Tibial artery (tissue), 4 donors: ENCODE measurements around the gene SLAIN1.

Experiments used
- DNase-seq, 2 donors: peaks; one replicate each; pipeline ENCODE4 v3.0.0-alpha.2; 2019
- H3K27ac ChIP-seq, 2 donors: fragments of 200-600 bp; sonication (generic) in 1 of 2; 1 replicate in 1 of 2; 2 replicates in 1 of 2; pipeline ENCODE4 v1.5.1; 2018 to 2019; ENCODE audit warnings: mild to moderate bottlenecking in 1 of 2
- H3K27me3 ChIP-seq, 2 donors: fragments of 200-600 bp; sonication (generic) in 1 of 2; one replicate each; pipeline versions ENCODE4 v1.5.1 to v1.6.0; 2016 to 2019
- H3K36me3 ChIP-seq, 3 donors: fragments of 200-600 bp; sonication (generic) in 2 of 3; one replicate each; pipeline ENCODE4 v1.5.1; 2016 to 2019; ENCODE audit warnings: mild to moderate bottlenecking in 2 of 3
- H3K4me1 ChIP-seq, 4 donors: fragments of 200-600 bp; sonication (generic) in 2 of 4; 1 replicate in 3 of 4; 2 replicates in 1 of 4; pipeline ENCODE4 v1.5.1; 2016 to 2019
- H3K4me3 ChIP-seq, 2 donors: fragments of 200-600 bp; sonication (generic) in 1 of 2; 1 replicate in 1 of 2; 2 replicates in 1 of 2; pipeline ENCODE4 v1.5.1; 2018 to 2019; ENCODE audit warnings: mild to moderate bottlenecking in 2 of 2
- H3K9me3 ChIP-seq, 3 donors: fragments of 200-600 bp; sonication (generic) in 1 of 3; one replicate each; pipeline ENCODE4 v1.5.1; 2016 to 2019
- intact Hi-C: fragments of 100-400 bp; cut with DNase I; formaldehyde crosslinking; loops from one replicate; pipeline ENCODE4 v1.15.0; 2023; ENCODE audit warnings: low total_unique reads
- TF ChIP-seq, protein P1 (sequence below), 2 experiments: fragments of 200-600 bp in 1 of 2; fragments of 450-650 bp in 1 of 2; IDR thresholded peaks; one replicate each; pipeline ENCODE4 v1.5.1; 2017 to 2019; ENCODE audit warnings: antibody characterized with exemption in 2 of 2, mild to moderate bottlenecking in 1 of 2, moderate library complexity in 1 of 2

Gene SLAIN1

DNA sequence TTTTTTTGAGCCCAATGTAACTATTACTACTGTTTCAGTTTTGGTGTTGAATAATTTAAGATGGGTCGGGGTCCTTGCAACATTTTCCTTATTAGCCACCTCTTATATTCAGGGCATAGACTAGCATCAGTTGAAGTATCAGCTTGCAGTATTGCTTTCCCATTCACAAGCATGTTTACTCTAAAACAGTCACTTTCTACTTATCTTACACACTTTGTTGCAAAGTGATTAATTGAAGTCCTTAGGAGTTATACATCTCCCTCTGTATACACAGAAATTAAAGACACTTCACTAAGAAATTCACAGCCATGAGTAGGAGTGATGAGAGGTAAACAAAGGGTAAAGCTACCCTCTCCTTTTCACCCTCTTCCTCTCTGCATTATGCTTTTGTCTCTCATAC, 27.6 kb downstream of the SLAIN1 start:
- Histone ChIP-seq H3K27me3 (no peaks in the 10 kb centered on the region), H3K27ac (no peak overlapping the region), H3K4me3 (no peak overlapping the region), H3K4me1 (peaks cover 0 to 9% (median 3%) of the 10 kb centered on the region in 4 donors), H3K36me3 (peaks cover 4 to 5% (median 4%) of the 10 kb centered on the region in 3 donors), H3K9me3 (no peaks in the 10 kb centered on the region)
- TF ChIP-seq, protein P1, sequence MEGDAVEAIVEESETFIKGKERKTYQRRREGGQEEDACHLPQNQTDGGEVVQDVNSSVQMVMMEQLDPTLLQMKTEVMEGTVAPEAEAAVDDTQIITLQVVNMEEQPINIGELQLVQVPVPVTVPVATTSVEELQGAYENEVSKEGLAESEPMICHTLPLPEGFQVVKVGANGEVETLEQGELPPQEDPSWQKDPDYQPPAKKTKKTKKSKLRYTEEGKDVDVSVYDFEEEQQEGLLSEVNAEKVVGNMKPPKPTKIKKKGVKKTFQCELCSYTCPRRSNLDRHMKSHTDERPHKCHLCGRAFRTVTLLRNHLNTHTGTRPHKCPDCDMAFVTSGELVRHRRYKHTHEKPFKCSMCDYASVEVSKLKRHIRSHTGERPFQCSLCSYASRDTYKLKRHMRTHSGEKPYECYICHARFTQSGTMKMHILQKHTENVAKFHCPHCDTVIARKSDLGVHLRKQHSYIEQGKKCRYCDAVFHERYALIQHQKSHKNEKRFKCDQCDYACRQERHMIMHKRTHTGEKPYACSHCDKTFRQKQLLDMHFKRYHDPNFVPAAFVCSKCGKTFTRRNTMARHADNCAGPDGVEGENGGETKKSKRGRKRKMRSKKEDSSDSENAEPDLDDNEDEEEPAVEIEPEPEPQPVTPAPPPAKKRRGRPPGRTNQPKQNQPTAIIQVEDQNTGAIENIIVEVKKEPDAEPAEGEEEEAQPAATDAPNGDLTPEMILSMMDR (IDR thresholded peaks at IDR 0.05) = no peak
- DNase-seq = no peak
- intact Hi-C loops = no loop called here

DNA sequence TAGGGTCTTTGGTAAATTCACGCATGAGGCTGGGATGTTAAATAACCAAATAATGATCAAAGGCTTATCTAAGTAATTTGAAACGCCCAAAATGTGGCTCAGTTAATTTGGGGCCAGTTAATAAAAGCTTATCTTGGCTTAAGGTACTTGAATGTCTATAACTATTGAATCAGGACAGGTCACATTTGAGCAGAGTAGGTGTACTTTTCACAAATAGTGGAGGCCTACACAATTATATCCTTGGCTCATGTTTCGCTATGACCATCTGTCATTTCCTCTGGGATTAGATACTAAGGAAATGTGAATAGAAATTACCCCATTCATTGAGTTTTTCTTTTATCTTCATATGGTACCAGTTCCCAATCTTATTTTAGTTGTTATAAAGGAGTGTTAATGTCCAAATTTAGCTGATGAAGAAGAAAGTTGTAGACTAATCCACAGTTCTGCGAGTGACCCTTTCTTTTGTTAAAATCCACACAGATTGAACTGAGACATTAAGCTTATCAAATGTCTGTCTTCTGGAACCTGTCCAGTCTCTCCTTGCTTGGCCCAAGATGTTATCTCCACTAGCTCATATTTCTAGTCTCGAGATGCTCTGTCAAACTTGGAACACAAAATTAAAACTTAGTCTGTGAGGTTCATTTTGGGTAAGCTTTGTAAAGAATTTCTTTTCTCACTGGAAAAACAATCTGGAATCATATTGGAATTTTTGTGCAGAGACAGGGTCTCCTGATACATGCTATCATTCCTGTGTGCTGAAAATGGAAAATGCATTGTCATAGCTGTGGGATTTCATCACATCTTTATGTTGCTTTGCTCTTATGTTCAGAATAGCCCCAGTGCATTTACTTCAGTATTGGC, 31.0 kb downstream of the SLAIN1 start:
- Histone ChIP-seq H3K36me3 (no peaks in the 10 kb centered on the region), H3K27me3 (no peaks in the 10 kb centered on the region), H3K4me1 (peaks cover 0 to 9% (median 3%) of the 10 kb centered on the region in 4 donors), H3K9me3 (no peaks in the 10 kb centered on the region), H3K27ac (no peak overlapping the region), H3K4me3 (no peak overlapping the region)
- TF ChIP-seq, protein P1 (IDR thresholded peaks at IDR 0.05) = no peak
- DNase-seq = no peak
- intact Hi-C loops = no loop called here

DNA sequence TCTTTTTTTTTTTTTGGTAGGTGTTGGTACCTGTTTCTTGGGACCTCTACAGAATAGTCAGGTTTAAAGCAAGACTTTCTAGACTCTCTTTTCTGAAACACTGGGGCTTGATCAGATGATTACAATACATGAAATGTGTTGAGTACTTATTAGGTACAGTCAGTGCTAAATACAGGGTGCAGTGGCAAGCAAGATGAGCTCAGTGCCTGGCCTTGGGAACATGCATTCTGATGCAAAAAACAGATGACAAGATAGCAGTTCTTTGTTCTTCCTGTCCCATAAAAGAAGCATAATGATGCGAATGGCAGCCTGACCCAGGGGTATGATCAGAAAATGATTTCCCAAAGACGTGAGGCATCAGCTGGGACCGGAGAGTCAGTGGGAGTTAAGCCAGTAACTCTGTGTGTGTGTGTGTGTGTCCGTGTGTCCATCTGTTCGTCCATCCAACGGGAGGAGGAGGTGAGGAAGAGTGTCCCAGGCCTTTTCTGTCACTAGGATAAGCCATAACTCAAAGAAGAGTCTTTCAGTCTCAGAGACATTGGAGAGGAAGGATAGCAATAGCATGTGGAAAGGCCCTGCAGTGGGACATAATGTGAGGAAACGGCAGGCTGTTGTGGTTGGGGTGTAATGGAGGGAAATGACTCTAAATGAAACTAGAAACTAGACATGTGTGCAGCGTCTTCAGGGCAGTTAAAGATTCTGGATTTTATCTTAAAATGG, 32.2 kb downstream of the SLAIN1 start:
- Histone ChIP-seq H3K36me3 (no peaks in the 10 kb centered on the region), H3K27me3 (no peaks in the 10 kb centered on the region), H3K9me3 (no peaks in the 10 kb centered on the region), H3K27ac (no peak overlapping the region), H3K4me3 (no peak overlapping the region), H3K4me1 (peaks cover 0 to 9% (median 3%) of the 10 kb centered on the region in 4 donors)
- intact Hi-C loops = no loop called here
- DNase-seq = no peak
- TF ChIP-seq, protein P1 (IDR thresholded peaks at IDR 0.05) = no peak

DNA sequence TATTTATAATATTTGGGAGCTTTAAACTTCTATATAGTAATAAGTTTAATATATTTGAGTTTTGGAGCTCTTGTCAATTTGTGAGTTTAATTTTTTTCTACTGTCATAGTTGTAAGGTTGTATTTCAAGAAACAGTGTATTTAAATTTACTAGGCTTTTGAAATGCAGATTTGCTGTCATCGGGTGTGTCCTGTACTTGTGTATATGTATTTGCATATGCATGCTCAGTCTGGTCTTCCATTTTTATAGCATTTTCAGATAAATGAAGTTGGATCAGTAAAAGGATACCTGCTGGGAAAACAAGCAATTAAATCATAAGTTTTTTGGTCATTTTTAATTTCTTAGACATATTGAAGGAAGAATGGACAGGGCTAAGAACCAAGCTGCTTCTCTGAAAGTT, 33.1 kb downstream of the SLAIN1 start:
- Histone ChIP-seq H3K36me3 (no peaks in the 10 kb centered on the region), H3K27me3 (no peaks in the 10 kb centered on the region), H3K4me3 (no peak overlapping the region), H3K4me1 (peaks cover 0 to 9% (median 3%) of the 10 kb centered on the region in 4 donors), H3K27ac (no peak overlapping the region), H3K9me3 (no peaks in the 10 kb centered on the region)
- TF ChIP-seq, protein P1 (IDR thresholded peaks at IDR 0.05) = no peak
- intact Hi-C loops = no loop called here
- DNase-seq = no peak

- DNase-seq = no peak
- no peak overlapping the region for H3K27ac ChIP-seq
- intact Hi-C loops = no loop called here
Measured at GRCh38 chr13:77732287-77732686, 34.8 kb downstream of the SLAIN1 start.

More at GRCh38 chr13:77732287-77732686, 34.8 kb downstream of the SLAIN1 start:
- peaks cover 0 to 9% (median 3%) of the 10 kb centered on the region in 4 donors for H3K4me1 ChIP-seq
- TF ChIP-seq, protein P1 (IDR thresholded peaks at IDR 0.05) = no peak
- H3K27me3 ChIP-seq = no peaks in the 10 kb centered on the region
- H3K36me3 ChIP-seq = no peaks in the 10 kb centered on the region
- H3K4me3 ChIP-seq = no peak overlapping the region
- no peaks in the 10 kb centered on the region for H3K9me3 ChIP-seq
